Measurements from ENCODE around the gene NUP153. TPM values are rescaled to one million over a fixed set of nuclear protein-coding genes. Genes with fewer than 3 reads are reported as not detected.
"Not testable (repeated sequence)": the region's sequence is repeated elsewhere in the genome, so short reads cannot be mapped to it uniquely, and the experiment has no call there.

Gene NUP153
- total RNA-seq, 1 experiment from 2014 or later, result 36.3 TPM

DNA sequence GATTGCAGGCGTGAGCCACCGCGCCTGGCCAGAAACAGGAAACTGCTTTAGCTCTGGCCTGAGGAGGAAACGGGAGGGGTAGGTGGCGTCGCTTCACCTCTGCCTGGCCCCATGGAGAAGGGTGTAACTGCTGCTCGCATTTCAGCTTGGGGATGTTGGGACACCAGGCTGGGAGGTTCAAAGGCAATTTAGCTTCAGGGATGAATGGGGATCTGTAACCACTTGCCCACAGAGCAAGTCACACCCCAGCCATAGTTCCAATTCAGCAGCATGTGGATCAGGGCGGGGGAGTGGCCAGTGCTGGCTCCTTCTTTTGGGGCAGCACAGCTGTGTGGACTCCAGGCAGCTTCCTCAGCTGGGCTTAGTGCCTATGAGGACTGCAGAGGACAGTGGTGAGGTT, 34.8 kb upstream of the NUP153 start:
- Mint-ChIP-seq H3K27ac (ENCODE audit: unreplicated experiment) (no peak overlapping the region), H3K36me3 (ENCODE audit: insufficient read depth, unreplicated experiment) (no peaks in the 10 kb centered on the region), H3K9me3 (ENCODE audit: low read depth, unreplicated experiment) (peaks cover 3% of the 10 kb centered on the region), H3K4me3 (ENCODE audit: low read depth, unreplicated experiment) (no peak overlapping the region), H3K4me1 (ENCODE audit: low read depth, unreplicated experiment) (no peaks in the 10 kb centered on the region), H3K27me3 (ENCODE audit: unreplicated experiment) (no peaks in the 10 kb centered on the region)
- BruUV-seq (replicated peaks), result no TSS peak
- intact Hi-C loops (cut with micrococcal nuclease; ENCODE audit: unreplicated experiment), result no loop called here
- CTCF ChIA-PET, result no interaction called here
- TF ChIP-seq, protein P1, sequence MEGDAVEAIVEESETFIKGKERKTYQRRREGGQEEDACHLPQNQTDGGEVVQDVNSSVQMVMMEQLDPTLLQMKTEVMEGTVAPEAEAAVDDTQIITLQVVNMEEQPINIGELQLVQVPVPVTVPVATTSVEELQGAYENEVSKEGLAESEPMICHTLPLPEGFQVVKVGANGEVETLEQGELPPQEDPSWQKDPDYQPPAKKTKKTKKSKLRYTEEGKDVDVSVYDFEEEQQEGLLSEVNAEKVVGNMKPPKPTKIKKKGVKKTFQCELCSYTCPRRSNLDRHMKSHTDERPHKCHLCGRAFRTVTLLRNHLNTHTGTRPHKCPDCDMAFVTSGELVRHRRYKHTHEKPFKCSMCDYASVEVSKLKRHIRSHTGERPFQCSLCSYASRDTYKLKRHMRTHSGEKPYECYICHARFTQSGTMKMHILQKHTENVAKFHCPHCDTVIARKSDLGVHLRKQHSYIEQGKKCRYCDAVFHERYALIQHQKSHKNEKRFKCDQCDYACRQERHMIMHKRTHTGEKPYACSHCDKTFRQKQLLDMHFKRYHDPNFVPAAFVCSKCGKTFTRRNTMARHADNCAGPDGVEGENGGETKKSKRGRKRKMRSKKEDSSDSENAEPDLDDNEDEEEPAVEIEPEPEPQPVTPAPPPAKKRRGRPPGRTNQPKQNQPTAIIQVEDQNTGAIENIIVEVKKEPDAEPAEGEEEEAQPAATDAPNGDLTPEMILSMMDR (IDR thresholded peaks at IDR 0.05; ENCODE audit: unreplicated experiment), result no peak
- DNase-seq, result no peak

DNA sequence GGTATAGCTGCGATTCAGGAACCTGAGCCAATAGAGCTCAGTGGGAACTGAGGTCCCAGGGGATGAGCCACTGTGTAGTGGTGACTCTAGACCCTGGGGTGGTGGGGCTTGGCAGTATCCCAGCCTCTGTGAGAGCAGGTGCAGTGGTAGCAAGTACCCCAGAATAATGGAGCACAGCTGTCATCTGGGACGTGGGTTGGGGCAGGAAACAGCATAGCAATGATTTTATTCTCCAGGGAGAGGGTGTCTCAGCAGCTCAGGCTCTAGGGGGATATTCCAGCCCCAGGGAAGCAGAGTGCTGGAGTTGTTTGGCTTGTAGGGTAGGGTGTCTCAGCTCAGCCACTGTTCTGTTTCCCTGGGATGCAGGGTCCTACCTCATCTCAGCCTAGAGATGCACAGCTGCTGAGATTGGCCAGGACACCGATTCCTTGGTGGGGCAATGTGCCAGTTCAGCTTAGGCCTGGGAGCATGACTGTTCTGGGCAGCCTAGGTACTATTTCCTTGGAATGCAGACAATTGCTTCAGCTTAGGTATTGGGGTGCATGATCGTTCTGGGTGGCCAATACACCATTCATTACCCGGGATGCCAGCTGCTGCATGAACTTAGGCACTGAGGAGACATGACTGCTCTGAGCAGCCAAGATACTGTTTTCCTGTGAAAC, 34.0 kb upstream of the NUP153 start:
- H3K4me1 Mint-ChIP-seq (ENCODE audit: low read depth, unreplicated experiment), result no peaks in the 10 kb centered on the region
- DNase-seq, result no peak
- TF ChIP-seq, protein P1 (IDR thresholded peaks at IDR 0.05; ENCODE audit: unreplicated experiment), result no peak
- intact Hi-C loops (cut with micrococcal nuclease; ENCODE audit: unreplicated experiment), result no loop called here
- no peak overlapping the region for H3K27ac Mint-ChIP-seq (ENCODE audit: unreplicated experiment)
- H3K27me3 Mint-ChIP-seq (ENCODE audit: unreplicated experiment), result no peaks in the 10 kb centered on the region
- H3K9me3 Mint-ChIP-seq (ENCODE audit: low read depth, unreplicated experiment), result peaks cover 3% of the 10 kb centered on the region
- CTCF ChIA-PET, result no interaction called here
- H3K36me3 Mint-ChIP-seq (ENCODE audit: insufficient read depth, unreplicated experiment), result no peaks in the 10 kb centered on the region
- H3K4me3 Mint-ChIP-seq (ENCODE audit: low read depth, unreplicated experiment), result no peak overlapping the region
- no TSS peak for BruUV-seq (replicated peaks)

DNA sequence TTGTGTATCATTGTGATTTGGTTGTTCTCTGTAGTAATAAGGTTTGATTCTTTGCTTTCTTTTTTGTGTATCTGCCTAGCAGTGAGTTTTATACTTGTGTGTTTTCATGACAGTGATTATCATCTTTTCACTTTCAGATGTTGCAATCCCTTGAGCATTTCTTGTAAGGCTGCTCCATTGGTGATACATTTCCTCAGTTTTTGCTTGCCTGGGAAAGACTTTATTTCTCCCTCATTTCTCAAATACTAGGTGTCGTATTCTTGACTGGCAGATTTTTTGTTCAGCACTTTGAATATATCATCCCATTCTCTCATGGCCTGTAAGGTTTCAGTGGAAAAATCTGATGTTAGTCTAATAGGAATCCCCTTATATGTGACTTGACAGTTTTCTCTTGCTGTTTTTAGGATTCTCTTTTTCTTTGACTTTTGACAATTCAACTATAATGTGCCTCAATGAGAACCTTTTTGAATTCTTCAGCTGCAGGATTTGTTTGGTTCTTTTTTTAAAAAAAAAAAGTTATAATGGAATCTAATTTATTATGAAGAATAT, 31.1 kb upstream of the NUP153 start:
- H3K4me3 Mint-ChIP-seq (ENCODE audit: low read depth, unreplicated experiment), result no peak overlapping the region
- H3K27ac Mint-ChIP-seq (ENCODE audit: unreplicated experiment), result no peak overlapping the region
- no peaks in the 10 kb centered on the region for H3K4me1 Mint-ChIP-seq (ENCODE audit: low read depth, unreplicated experiment)
- no peaks in the 10 kb centered on the region for H3K27me3 Mint-ChIP-seq (ENCODE audit: unreplicated experiment)
- intact Hi-C loops (cut with micrococcal nuclease; ENCODE audit: unreplicated experiment), result no loop called here
- BruUV-seq (replicated peaks), result no TSS peak
- H3K36me3 Mint-ChIP-seq (ENCODE audit: insufficient read depth, unreplicated experiment), result no peaks in the 10 kb centered on the region
- CTCF ChIA-PET, result interaction anchor here (0.6 kb wide), 1 partner anchor 24 kb away, joined by 3 read pairs; no protein-coding TSS in a partner anchor
- TF ChIP-seq, protein P1 (IDR thresholded peaks at IDR 0.05; ENCODE audit: unreplicated experiment), result no peak
- DNase-seq, result no peak
- peaks cover 3% of the 10 kb centered on the region for H3K9me3 Mint-ChIP-seq (ENCODE audit: low read depth, unreplicated experiment)

DNA sequence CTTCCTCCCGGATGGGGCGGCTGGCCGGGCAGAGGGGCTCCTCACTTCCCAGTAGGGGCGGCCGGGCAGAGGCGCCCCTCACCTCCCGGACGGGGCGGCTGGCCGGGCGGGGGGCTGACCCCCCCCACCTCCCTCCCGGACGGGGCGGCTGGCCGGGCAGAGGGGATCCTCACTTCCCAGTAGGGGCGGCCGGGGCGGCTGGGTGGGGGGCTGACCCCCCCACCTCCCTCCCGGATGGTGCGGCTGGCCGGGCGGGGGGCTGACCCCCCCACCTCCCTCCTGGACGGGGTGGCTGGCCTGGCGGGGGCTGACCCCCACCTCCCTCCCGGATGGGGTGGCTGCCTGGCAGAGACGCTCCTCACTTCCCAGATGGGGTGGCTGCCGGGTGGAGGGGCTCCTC, 28.6 kb upstream of the NUP153 start:
- H3K9me3 Mint-ChIP-seq (ENCODE audit: low read depth, unreplicated experiment); H3K36me3 Mint-ChIP-seq (ENCODE audit: insufficient read depth, unreplicated experiment); H3K27me3 Mint-ChIP-seq (ENCODE audit: unreplicated experiment); CTCF ChIA-PET; DNase-seq; H3K4me1 Mint-ChIP-seq (ENCODE audit: low read depth, unreplicated experiment); H3K27ac Mint-ChIP-seq (ENCODE audit: unreplicated experiment); intact Hi-C loops (cut with micrococcal nuclease; ENCODE audit: unreplicated experiment); BruUV-seq (replicated peaks); H3K4me3 Mint-ChIP-seq (ENCODE audit: low read depth, unreplicated experiment): not testable (repeated sequence)

DNA sequence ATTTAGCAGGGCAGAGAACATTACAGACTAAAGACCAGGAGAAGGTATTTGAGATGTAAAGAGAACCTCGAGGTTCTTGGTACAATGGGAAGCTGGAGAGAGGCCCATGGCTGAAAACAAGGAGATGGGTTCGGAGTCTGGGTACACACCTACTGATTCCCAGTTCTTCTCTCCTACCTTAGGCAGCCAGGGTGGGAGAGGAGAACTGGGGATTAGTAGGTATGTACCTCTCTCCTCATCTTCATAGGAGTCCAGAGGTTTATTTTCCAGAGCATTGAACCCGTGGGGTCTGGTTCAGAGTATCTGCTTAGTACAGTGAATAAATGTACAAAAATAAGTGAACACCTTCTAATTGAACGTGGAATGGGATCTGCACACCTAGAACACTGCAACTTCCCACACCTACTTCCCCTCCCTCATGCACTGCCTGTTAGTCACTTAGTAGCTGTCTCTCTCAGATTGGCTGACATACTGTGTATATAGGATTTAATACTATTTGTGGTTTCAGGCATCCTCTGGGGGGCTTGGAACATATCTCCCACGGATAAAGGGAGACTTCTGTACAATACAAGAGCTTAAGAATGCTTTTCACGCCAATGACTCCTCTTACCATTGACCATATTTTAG, 23.5 kb upstream of the NUP153 start:
- BruUV-seq (replicated peaks), result no TSS peak
- DNase-seq, result no peak
- TF ChIP-seq, protein P1 (IDR thresholded peaks at IDR 0.05; ENCODE audit: unreplicated experiment), result no peak
- intact Hi-C loops (cut with micrococcal nuclease; ENCODE audit: unreplicated experiment), result no loop called here
- H3K27ac Mint-ChIP-seq (ENCODE audit: unreplicated experiment), result no peak overlapping the region
- CTCF ChIA-PET, result no interaction called here
- H3K4me3 Mint-ChIP-seq (ENCODE audit: low read depth, unreplicated experiment), result no peak overlapping the region
- H3K4me1 Mint-ChIP-seq (ENCODE audit: low read depth, unreplicated experiment), result no peaks in the 10 kb centered on the region
- H3K36me3 Mint-ChIP-seq (ENCODE audit: insufficient read depth, unreplicated experiment), result no peaks in the 10 kb centered on the region
- no peaks in the 10 kb centered on the region for H3K27me3 Mint-ChIP-seq (ENCODE audit: unreplicated experiment)
- no peaks in the 10 kb centered on the region for H3K9me3 Mint-ChIP-seq (ENCODE audit: low read depth, unreplicated experiment)

Data from Calu3 (cell line).